ENCODE data around the gene MS4A14. TPM values are rescaled to one million over a fixed set of nuclear protein-coding genes. Genes with fewer than 3 reads are reported as not detected.

The MS4A14 gene
- polyA plus RNA-seq, 3 donors: 0.09 to 0.32 (median 0.27) TPM

DNA sequence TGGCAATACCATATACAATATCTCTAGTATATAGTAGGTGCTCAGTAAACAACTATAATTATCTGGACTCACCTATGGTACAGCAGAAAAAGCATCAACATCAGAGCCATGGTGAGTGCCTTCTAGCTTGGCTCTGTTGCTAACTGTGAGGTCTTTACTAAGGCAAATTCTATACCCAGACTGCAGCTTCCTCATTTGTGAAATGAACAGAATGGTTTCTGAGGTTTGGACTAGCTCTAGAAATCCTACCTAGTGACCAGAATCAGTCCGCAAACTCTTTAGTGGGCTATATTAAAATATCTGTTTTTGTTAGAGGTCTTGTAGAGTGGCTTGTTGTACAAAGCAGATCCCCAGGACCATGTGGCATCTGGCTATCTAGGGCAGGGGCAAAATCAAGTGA, 63.1 kb downstream of the MS4A14 start:
- DNase-seq (ENCODE audit: extremely low read depth in 1 of 11, low read depth in 9 of 11, low spot score in 4 of 11): no peak

Other genes starting within 250 kb of the MS4A14 start
- gene MS4A6A, start 213.4 kb upstream of the MS4A14 start, polyA plus RNA-seq (ENCODE audit: insufficient read length in 3 of 3): 10 to 100 TPM; 16.9 to 21.1 (median 17.5) TPM
- 1 to 10 TPM in 1 of 3 donors, under 1 TPM in 2; 0.42 to 1.5 (median 0.72) TPM for gene MS4A4E, start 153.3 kb upstream of the MS4A14 start, polyA plus RNA-seq (ENCODE audit: insufficient read length in 3 of 3)
- gene MS4A4A, start 115.8 kb upstream of the MS4A14 start, polyA plus RNA-seq (ENCODE audit: insufficient read length in 3 of 3): 10 to 100 TPM in 1 of 3 donors, 1 to 10 TPM in 2; 7.5 to 10.1 (median 8.0) TPM
- gene MS4A6E, start 69.2 kb upstream of the MS4A14 start, polyA plus RNA-seq (ENCODE audit: insufficient read length in 3 of 3): not detected
- 10 to 100 TPM in 1 of 3 donors, 1 to 10 TPM in 2; 6.0 to 16.1 (median 6.8) TPM for gene MS4A7, start 17.9 kb upstream of the MS4A14 start, polyA plus RNA-seq (ENCODE audit: insufficient read length in 3 of 3)
- gene MS4A5, start 33.1 kb downstream of the MS4A14 start, polyA plus RNA-seq (ENCODE audit: insufficient read length in 3 of 3): under 1 TPM in 2 of 3 donors, not detected in 1; 0.23 to 0.44 TPM
- gene MS4A1, start 59.4 kb downstream of the MS4A14 start, polyA plus RNA-seq (ENCODE audit: insufficient read length in 3 of 3): under 1 TPM; 0.31 to 0.54 (median 0.50) TPM
- not detected for gene MS4A12, start 96.3 kb downstream of the MS4A14 start, polyA plus RNA-seq (ENCODE audit: insufficient read length in 3 of 3)
- not detected for gene MS4A13, start 118.9 kb downstream of the MS4A14 start, polyA plus RNA-seq (ENCODE audit: insufficient read length in 3 of 3)

Measured in renal cortex interstitium (tissue), 11 donors.